ES-I3 (cell line): ENCODE data around the gene ZNF143.
A peak's percentile ranks its signal among the peaks of the same experiment; 100 is the strongest.

Source experiments
- H3K36me3 ChIP-seq: 2 replicates; pipeline ENCODE4 v1.6.1; 2013; ENCODE audit warnings: mild to moderate bottlenecking, low read length, control low read depth, moderate library complexity; ENCODE audit not compliant: insufficient read depth
- H3K4me1 ChIP-seq: 2 replicates; pipeline ENCODE4 v1.6.1; 2013; ENCODE audit warnings: mild to moderate bottlenecking, control low read depth, low read length; ENCODE audit not compliant: insufficient read depth
- H3K9ac ChIP-seq: 2 replicates; pipeline ENCODE4 v1.6.1; 2013; ENCODE audit warnings: low read depth, mild to moderate bottlenecking, low read length, moderate library complexity
- H3K9me3 ChIP-seq: 2 replicates; pipeline ENCODE4 v1.6.1; 2013; ENCODE audit warnings: mild to moderate bottlenecking, low read length, moderate library complexity; ENCODE audit not compliant: control insufficient read depth, insufficient read depth

The ZNF143 gene

DNA sequence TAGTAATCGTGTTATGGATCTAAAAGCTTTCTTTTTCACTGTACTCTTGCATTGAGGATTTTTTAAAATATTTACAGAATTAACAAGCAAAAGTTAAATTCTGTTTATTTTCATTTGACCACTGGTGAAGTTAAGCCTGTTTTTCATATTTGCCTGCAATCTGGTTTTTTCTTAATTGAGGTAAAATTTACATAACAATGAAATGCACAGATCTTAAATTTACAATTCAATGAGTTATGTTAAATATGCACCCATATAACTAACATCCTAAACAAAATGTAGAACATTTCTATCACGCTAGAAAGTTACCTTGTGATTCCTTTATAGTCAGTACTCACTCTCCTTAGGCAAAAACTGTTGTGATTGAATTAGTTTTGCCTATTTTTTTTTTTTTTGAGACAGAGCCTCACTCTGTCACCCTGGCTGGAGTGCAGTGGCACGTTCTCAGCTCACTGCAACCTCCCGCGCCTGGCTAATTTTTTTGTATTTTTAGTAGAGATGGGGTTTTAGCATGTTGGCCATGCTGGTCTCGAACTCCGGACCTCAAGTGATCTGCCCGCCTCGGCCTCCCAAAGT lies 58.1 kb downstream of the ZNF143 start:
- Histone ChIP-seq H3K9ac (no peak overlapping the region), H3K9me3 (no peaks in the 10 kb centered on the region), H3K4me1 (no peaks in the 10 kb centered on the region), H3K36me3 (no peaks in the 10 kb centered on the region; the same call in 1 of the 2 replicates)

- no peak overlapping the region for H3K9ac ChIP-seq
- no peaks in the 10 kb centered on the region; the same call in 1 of the 2 replicates for H3K4me1 ChIP-seq
- H3K9me3 ChIP-seq: no peaks in the 10 kb centered on the region
- H3K36me3 ChIP-seq: no peaks in the 10 kb centered on the region
Observed at GRCh38 chr11:9524001-9524400, 63.2 kb downstream of the ZNF143 start.

GRCh38 chr11:9525116-9525515 lies 64.3 kb downstream of the ZNF143 start:
- Histone ChIP-seq H3K36me3 (no peaks in the 10 kb centered on the region), H3K9me3 (no peaks in the 10 kb centered on the region), H3K9ac (no peak overlapping the region), H3K4me1 (peaks cover 6% of the 10 kb centered on the region; the same call in 1 of the 2 replicates)

- H3K36me3 ChIP-seq: no peaks in the 10 kb centered on the region
- H3K4me1 ChIP-seq: peaks cover 8% of the 10 kb centered on the region; the same call in 1 of the 2 replicates
- H3K9me3 ChIP-seq: no peaks in the 10 kb centered on the region
- H3K9ac ChIP-seq: no peak overlapping the region
Observed at GRCh38 chr11:9527481-9528135, 66.8 kb downstream of the ZNF143 start.

- no peak overlapping the region for H3K9ac ChIP-seq
Observed at GRCh38 chr11:9528136-9528501, 67.3 kb downstream of the ZNF143 start.

GRCh38 chr11:9528573-9529333 lies 67.9 kb downstream of the ZNF143 start:
- Histone ChIP-seq H3K9me3 (no peaks in the 10 kb centered on the region), H3K4me1 (peaks cover 12% of the 10 kb centered on the region), H3K9ac (no peak overlapping the region), H3K36me3 (no peaks in the 10 kb centered on the region)

More at GRCh38 chr11:9528136-9528501, 67.3 kb downstream of the ZNF143 start:
- H3K36me3 ChIP-seq: no peaks in the 10 kb centered on the region
- peaks cover 8% of the 10 kb centered on the region; the same call in 1 of the 2 replicates for H3K4me1 ChIP-seq
- H3K9me3 ChIP-seq: no peaks in the 10 kb centered on the region

- no peak overlapping the region for H3K9ac ChIP-seq
- no peaks in the 10 kb centered on the region for H3K36me3 ChIP-seq
- H3K9me3 ChIP-seq: no peaks in the 10 kb centered on the region
- H3K4me1 ChIP-seq: peaks cover 15% of the 10 kb centered on the region
Observed at GRCh38 chr11:9529334-9529650, 68.5 kb downstream of the ZNF143 start.

GRCh38 chr11:9530020-9530621 lies 69.3 kb downstream of the ZNF143 start:
- Histone ChIP-seq H3K36me3 (no peaks in the 10 kb centered on the region), H3K9ac (no peak overlapping the region), H3K9me3 (no peaks in the 10 kb centered on the region), H3K4me1 (peaks cover 20% of the 10 kb centered on the region)

DNA sequence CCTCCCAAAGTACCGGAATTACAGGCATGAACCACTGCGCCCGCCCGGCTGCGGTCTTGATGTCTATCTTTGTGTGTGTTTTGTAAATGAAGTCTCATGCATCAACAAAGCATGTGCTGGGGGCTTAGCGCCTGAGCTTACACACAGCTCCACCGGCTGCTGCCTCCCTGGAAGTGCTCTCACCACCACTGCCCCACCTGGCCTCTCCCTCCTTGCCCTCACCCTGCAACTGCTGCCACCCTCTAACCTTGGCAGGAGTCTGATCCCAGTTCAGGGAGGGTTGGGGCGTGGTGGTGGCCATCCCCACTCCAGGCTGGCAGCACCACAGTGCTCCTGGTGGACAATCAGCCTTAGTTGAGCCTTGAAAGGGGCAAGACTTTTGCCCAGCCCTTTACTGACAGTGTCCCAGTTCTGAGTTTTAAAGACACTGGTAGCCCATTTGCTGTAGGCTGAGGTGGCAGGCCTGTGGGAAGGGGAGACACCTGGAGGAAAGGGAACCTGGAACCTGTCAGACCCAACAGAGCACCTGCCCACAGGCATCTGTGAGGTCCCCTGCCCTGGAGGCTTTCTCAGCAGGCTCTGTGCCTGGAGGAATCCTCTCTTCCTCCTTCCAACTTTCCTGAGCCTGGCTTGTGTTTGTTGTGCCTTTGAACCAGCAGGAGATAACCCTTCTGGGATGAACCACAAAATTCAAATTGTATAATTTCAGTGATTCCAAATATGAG lies 70.3 kb downstream of the ZNF143 start:
- Histone ChIP-seq H3K36me3 (no peaks in the 10 kb centered on the region), H3K9me3 (no peaks in the 10 kb centered on the region), H3K4me1 (peaks cover 22% of the 10 kb centered on the region), H3K9ac (no peak overlapping the region)

- no peaks in the 10 kb centered on the region for H3K9me3 ChIP-seq
- no peak overlapping the region for H3K9ac ChIP-seq
- no peaks in the 10 kb centered on the region for H3K36me3 ChIP-seq
- H3K4me1 ChIP-seq: peaks cover 22% of the 10 kb centered on the region
Observed at GRCh38 chr11:9533058-9533457, 72.2 kb downstream of the ZNF143 start.

- Histone ChIP-seq H3K36me3 (no peaks in the 10 kb centered on the region), H3K4me1 (peaks cover 22% of the 10 kb centered on the region), H3K9me3 (no peaks in the 10 kb centered on the region), H3K9ac (no peak overlapping the region)
Observed at GRCh38 chr11:9533736-9534473, 73.1 kb downstream of the ZNF143 start.

GRCh38 chr11:9535189-9535781 lies 74.5 kb downstream of the ZNF143 start:
- 0 out of 2 replicates have a peak overlapping the region, but pooled peaks have one; percentile 11 for H3K9ac ChIP-seq
- H3K9me3 ChIP-seq: no peaks in the 10 kb centered on the region
- peaks cover 14% of the 10 kb centered on the region for H3K4me1 ChIP-seq
- no peaks in the 10 kb centered on the region for H3K36me3 ChIP-seq

DNA sequence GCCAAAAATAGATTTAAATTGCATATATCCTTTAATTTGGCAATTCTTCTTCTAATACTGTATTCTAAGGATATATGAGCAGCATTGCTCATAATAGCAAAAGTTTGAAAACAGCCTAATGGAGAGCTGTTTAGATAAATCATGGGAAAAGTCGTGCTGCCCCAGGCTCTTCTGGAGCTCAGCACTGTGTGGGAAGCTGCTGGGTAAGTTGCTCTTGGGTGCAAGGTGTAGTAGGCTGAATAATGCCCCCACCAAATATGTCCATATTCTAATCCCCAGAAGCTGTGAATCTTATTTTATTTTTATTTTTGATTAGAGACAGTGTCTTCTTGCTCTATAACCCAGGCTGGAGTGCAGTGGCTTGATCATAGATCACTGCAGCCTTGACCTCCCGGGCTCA lies 77.7 kb downstream of the ZNF143 start:
- peaks cover 11% of the 10 kb centered on the region for H3K4me1 ChIP-seq
- no peaks in the 10 kb centered on the region for H3K36me3 ChIP-seq
- no peak overlapping the region for H3K9ac ChIP-seq
- H3K9me3 ChIP-seq: no peaks in the 10 kb centered on the region
